AG04449 (cell line): ENCODE results near the gene MELK.

ENCODE experiments used
- CTCF ChIA-PET: fragments of 350-600 bp; formaldehyde crosslinking; extraction: SDS; loops from one replicate; lab custom pipeline; 2021; ENCODE audit warnings: antibody characterized with exemption; lab: Yijun Ruan, JAX
- POLR2A ChIA-PET: fragments of 400-600, 350-600 bp; formaldehyde crosslinking; extraction: SDS; loops from one replicate; lab custom pipeline; 2020; ENCODE audit warnings: antibody characterized with exemption, inconsistent platforms; lab: Yijun Ruan, JAX
- DNase-seq: peaks from one replicate; pipeline ENCODE4 v3.0.0-alpha.2; 2010; ENCODE audit warnings: low read depth, low spot score
- H3K4me3 ChIP-seq: 2 replicates; pipeline ENCODE4 v1.5.1; 2011; ENCODE audit warnings: low read depth, mild to moderate bottlenecking, control low read depth, low read length
- TF ChIP-seq, protein P1 (sequence below): IDR thresholded peaks from one replicate; pipeline ENCODE4 v1.5.1; 2011; ENCODE audit warnings: mild to moderate bottlenecking, moderate library complexity, low read length, control low read depth, inconsistent platforms; ENCODE audit not compliant: insufficient read depth; ENCODE audit errors: missing control alignments

Gene MELK

DNA sequence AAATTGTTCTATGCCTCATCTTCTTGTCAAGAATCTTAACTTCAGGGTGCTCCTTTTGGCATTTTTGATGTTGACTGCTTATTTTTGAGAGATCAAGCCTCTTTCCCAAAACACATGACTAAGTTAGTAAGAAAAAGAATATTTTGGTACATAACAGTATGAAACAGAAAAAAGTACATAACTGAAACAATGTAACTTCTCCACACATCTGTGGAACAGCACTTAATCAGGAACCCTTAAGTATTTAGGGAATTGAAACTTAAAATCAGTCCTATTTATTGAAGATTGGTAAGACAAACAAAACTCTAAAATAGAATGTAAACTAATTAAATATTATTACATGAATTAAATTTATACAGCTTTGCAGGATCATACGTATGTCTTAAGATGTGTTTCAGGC lies 103.4 kb downstream of the MELK start:
- DNase-seq, result no peak
- no peak overlapping the region for H3K4me3 ChIP-seq
- ChIA-PET CTCF (interaction anchor here (1.3 kb wide), 1 partner anchor 43 kb away, joined by 3 read pairs; no protein-coding TSS in a partner anchor), POLR2A (no interaction called here)
- TF ChIP-seq, protein P1, sequence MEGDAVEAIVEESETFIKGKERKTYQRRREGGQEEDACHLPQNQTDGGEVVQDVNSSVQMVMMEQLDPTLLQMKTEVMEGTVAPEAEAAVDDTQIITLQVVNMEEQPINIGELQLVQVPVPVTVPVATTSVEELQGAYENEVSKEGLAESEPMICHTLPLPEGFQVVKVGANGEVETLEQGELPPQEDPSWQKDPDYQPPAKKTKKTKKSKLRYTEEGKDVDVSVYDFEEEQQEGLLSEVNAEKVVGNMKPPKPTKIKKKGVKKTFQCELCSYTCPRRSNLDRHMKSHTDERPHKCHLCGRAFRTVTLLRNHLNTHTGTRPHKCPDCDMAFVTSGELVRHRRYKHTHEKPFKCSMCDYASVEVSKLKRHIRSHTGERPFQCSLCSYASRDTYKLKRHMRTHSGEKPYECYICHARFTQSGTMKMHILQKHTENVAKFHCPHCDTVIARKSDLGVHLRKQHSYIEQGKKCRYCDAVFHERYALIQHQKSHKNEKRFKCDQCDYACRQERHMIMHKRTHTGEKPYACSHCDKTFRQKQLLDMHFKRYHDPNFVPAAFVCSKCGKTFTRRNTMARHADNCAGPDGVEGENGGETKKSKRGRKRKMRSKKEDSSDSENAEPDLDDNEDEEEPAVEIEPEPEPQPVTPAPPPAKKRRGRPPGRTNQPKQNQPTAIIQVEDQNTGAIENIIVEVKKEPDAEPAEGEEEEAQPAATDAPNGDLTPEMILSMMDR, result no peak

- CTCF ChIA-PET, result interaction anchor here (1.2 to 1.3 kb wide), 2 partner anchors 44 to 269 kb away, joined by 3 to 4 read pairs; no protein-coding TSS in a partner anchor
- H3K4me3 ChIP-seq, result no peak overlapping the region
- no peak for DNase-seq
- TF ChIP-seq, protein P1, result no peak
- POLR2A ChIA-PET, result interaction anchor here (0.7 kb wide), 1 partner anchor 100 kb away, joined by 3 read pairs; no protein-coding TSS in a partner anchor
Measured at GRCh38 chr9:36676778-36677485, 104.2 kb downstream of the MELK start.

DNA sequence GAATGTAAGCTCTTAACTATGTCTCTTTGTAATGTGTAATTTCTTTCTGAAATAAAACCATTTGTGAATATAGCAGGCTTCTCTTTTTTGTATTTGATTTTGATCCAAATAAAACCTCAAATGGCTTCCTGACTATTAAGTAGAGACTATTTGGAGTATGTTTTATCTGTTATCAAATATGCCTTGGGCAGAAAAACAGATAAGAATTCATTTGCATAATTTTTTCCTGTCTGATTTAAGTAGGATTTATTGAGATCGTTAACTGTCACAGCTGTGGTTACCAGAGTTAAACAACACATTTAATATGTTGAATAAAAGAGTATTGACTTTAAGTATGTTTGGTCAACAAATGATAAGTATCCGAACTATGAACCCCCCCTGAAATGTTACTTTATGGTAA lies 104.9 kb downstream of the MELK start:
- CTCF ChIA-PET, result interaction anchor here (1.2 kb wide), 1 partner anchor 270 kb away, joined by 4 read pairs; no protein-coding TSS in a partner anchor
- H3K4me3 ChIP-seq, result no peak overlapping the region
- no peak for DNase-seq
- TF ChIP-seq, protein P1, result no peak
- POLR2A ChIA-PET, result no interaction called here

DNA sequence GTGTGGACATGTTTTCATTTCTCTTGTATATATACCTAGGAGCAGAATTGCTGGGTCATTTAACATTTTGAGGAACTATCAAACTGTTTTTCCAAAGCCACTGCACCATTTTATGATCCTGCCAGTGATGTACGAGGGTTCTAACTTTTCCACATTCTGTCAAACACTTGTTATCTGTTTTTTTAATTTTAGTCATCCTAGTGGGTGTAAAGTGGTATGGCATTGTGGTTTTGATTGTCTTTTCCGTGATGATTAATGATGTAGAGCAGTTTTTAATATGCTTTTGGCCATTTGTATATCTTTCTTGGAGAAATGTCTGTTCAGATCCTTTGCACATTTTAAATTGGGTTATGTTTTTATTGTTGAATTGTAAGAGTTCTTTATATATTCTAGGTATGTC lies 107.0 kb downstream of the MELK start:
- TF ChIP-seq, protein P1, result no peak
- DNase-seq, result no peak
- no peak overlapping the region for H3K4me3 ChIP-seq
- POLR2A ChIA-PET, result no interaction called here
- CTCF ChIA-PET, result no interaction called here

DNA sequence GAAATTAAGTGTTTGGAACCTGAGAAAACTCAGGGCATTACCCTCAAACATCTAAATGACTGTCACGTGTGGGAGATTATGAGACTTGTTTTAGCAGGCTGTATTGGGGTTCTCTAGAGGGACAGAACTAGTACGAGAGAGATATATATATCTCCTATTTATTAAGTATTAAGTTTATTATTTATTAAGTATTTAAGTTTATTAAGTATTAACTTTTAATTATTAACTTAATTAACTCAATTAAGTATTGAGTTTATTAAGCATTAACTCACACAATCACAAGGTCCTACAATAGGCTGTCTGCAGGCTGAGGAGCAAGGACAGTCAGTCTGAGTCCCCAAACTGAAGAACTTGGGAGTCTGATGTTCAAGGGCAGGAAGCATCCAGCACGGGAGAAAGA lies 113.8 kb downstream of the MELK start:
- no peak for DNase-seq
- ChIA-PET CTCF (no interaction called here), POLR2A (no interaction called here)
- TF ChIP-seq, protein P1, result no peak
- H3K4me3 ChIP-seq, result no peak overlapping the region

GRCh38 chr9:36690412-36691168 lies 117.9 kb downstream of the MELK start:
- H3K4me3 ChIP-seq, result no peak overlapping the region
- ChIA-PET CTCF (no interaction called here), POLR2A (no interaction called here)
- no peak for DNase-seq
- TF ChIP-seq, protein P1, result no peak
